SK-N-SH treated with all-trans-retinoic acid at 6 μM for 48 hours (cell line): ENCODE measurements around the gene MAP7D1.

Experiments
- ARNTL ChIP-seq: fragments of 450-650 bp; formaldehyde crosslinking; IDR thresholded peaks from 2 replicates; pipeline ENCODE4 v1.5.0; 2020; ENCODE audit warnings: low read depth, mild to moderate bottlenecking, moderate library complexity, borderline replicate concordance
- CREB5 ChIP-seq: fragments of 250-450 bp; sonication (Bioruptor Pico); IDR thresholded peaks from 2 replicates; pipeline ENCODE4 v1.5.1; 2020; ENCODE audit warnings: low read depth, mild to moderate bottlenecking, moderate library complexity
- CSDC2 ChIP-seq: fragments of 250-450 bp; sonication (Bioruptor Pico); IDR thresholded peaks from 2 replicates; pipeline ENCODE4 v1.5.0; 2020; ENCODE audit warnings: mild to moderate bottlenecking, moderate library complexity
- ESRRG ChIP-seq: fragments of 250-450 bp; sonication (Bioruptor Pico); IDR thresholded peaks from 2 replicates; pipeline ENCODE4 v1.6.1; 2021; ENCODE audit warnings: mild to moderate bottlenecking
- OSR1 ChIP-seq: fragments of 250-450 bp; sonication (Bioruptor Pico); IDR thresholded peaks from 2 replicates; pipeline ENCODE4 v1.8.0; 2022; ENCODE audit warnings: moderate library complexity, mild to moderate bottlenecking, inconsistent platforms
- PATZ1 ChIP-seq: fragments of 250-450 bp; sonication (Bioruptor Pico); IDR thresholded peaks from 2 replicates; pipeline ENCODE4 v1.8.0; 2020; ENCODE audit warnings: mild to moderate bottlenecking, moderate library complexity, borderline replicate concordance
- PPARA ChIP-seq: fragments of 250-450 bp; sonication (Bioruptor Pico); IDR thresholded peaks from 2 replicates; pipeline ENCODE4 v1.5.0; 2020; ENCODE audit warnings: mild to moderate bottlenecking, borderline replicate concordance
- RARB ChIP-seq: fragments of 250-450 bp; sonication (Bioruptor Pico); IDR thresholded peaks from 2 replicates; pipeline ENCODE4 v1.8.0; 2021; ENCODE audit warnings: mild to moderate bottlenecking, moderate library complexity
- SNAI2 ChIP-seq: fragments of 250-450 bp; sonication (Bioruptor Pico); IDR thresholded peaks from 2 replicates; pipeline ENCODE4 v1.5.0; 2020; ENCODE audit warnings: mild to moderate bottlenecking, moderate library complexity
- TCF4 ChIP-seq: fragments of 250-450 bp; sonication (Bioruptor Pico); IDR thresholded peaks from 2 replicates; pipeline ENCODE4 v1.8.0; 2021; ENCODE audit warnings: mild to moderate bottlenecking, moderate library complexity, borderline replicate concordance
- TOX ChIP-seq: fragments of 250-450 bp; sonication (Bioruptor Pico); IDR thresholded peaks from 2 replicates; pipeline ENCODE4 v1.8.0; 2021; ENCODE audit warnings: mild to moderate bottlenecking, moderate library complexity, borderline replicate concordance
- ZFP30 ChIP-seq: fragments of 450-650 bp; formaldehyde crosslinking; IDR thresholded peaks from 2 replicates; pipeline ENCODE4 v1.5.0; 2022; ENCODE audit warnings: mild to moderate bottlenecking, moderate library complexity
- ZNF70 ChIP-seq: fragments of 450-650 bp; formaldehyde crosslinking; IDR thresholded peaks from 2 replicates; pipeline ENCODE4 v1.5.0; 2020; ENCODE audit warnings: mild to moderate bottlenecking, moderate library complexity
- ZNF8 ChIP-seq: fragments of 450-650 bp; formaldehyde crosslinking; IDR thresholded peaks from 2 replicates; pipeline ENCODE4 v1.5.0; 2020; ENCODE audit warnings: mild to moderate bottlenecking, moderate library complexity

GRCh38 chr1:36123356-36123755, 32.6 kb upstream of the MAP7D1 start:
- TF ChIP-seq ZNF70 (CRISPR knock-in tag) (no peak), TOX (CRISPR knock-in tag) (no peak), ZFP30 (no peak), ZNF8 (CRISPR knock-in tag) (no peak), CSDC2 (CRISPR knock-in tag) (no peak), SNAI2 (no peak), ARNTL (no peak), ESRRG (CRISPR knock-in tag) (no peak), RARB (no peak), PPARA (CRISPR knock-in tag) (no peak), CREB5 (CRISPR knock-in tag) (no peak), PATZ1 (CRISPR knock-in tag) (no peak), OSR1 (CRISPR knock-in tag) (no peak), TCF4 (no peak)
